Measurements from ENCODE around the gene EAPP.
"Not testable (repeated sequence)": the region's sequence is repeated elsewhere in the genome, so short reads cannot be mapped to it uniquely, and the experiment has no call there.

EAPP gene

DNA sequence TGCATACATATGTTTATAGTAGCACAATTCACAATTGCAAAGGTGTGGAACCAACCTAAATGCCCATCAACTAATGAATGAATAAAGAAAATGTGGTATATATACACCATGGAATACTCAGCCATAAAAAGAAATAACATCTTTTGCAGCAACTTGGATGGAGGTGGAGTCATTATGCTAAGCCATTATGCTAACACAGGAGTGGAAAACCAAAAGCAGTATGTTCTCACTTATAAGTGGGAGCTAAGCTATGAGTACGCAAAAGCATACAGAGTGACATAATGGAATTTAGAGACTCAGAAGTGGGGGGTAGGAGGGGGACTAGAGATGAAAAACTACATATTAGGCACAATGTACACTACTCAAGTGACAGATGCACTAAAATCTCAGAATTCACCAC is 61.2 kb downstream of the EAPP start:
- DNase-seq: no peak

DNA sequence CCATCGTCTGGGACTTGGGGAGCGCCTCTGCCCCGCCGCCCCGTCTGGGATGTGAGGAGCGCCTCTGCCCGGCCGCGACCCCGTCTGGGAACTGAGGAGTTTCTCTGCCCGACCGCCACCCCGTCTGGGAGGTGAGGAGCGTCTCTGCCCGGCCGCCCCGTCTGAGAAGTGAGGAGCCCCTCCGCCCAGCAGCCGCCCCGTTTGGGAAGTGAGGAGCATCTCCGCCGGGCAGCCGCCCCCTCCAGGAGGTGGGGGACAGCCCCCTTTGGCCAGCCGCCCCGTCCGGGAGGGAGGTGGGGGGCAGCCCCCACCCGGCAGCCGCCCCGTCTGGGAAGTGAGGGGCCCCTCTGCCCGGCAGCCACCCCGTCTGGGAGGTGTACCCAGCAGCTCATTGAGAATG is 63.5 kb downstream of the EAPP start:
- DNase-seq: not testable (repeated sequence)

DNA sequence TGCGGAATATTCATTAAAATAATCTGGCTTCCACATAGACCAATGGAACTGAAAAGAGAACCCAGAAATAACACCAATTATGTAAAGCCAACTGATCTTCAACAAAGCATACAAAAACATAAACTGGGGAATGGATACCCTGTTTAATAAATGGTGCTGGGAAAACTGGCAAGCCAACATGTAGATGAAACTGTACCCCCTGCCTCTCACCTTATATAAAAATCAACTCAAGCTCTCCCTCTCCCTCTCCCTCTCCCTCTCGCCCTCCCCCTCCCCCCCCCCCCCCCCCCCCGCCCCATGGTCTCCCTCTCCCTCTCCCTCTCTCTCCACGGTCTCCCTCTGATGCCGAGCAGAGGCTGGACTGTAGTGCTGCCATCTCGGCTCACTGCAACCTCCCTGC is 64.3 kb downstream of the EAPP start:
- no peak for DNase-seq

DNA sequence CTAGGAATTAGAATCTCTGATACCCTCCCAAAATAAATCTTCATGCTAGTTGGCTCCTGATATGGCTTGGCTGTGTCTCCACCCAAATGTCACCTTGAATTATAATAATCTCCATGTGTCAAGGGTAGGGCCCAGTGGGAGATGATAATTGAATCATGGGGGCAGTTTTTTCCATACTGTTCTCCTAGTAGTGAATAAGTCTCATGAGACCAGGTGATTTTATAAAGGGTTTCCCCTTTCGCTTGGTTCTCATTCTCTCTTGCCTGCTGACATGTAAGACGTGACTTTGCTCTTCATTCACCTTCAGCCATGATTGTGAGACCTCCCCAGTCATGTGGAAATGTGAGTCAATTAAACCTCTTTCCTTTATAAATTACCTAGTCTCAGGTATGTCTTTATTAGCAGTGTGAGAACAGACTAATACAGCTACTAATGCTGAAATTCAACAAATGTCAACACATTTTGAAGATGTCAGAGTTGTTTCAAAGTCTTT is 65.3 kb downstream of the EAPP start:
- no peak for DNase-seq

DNA sequence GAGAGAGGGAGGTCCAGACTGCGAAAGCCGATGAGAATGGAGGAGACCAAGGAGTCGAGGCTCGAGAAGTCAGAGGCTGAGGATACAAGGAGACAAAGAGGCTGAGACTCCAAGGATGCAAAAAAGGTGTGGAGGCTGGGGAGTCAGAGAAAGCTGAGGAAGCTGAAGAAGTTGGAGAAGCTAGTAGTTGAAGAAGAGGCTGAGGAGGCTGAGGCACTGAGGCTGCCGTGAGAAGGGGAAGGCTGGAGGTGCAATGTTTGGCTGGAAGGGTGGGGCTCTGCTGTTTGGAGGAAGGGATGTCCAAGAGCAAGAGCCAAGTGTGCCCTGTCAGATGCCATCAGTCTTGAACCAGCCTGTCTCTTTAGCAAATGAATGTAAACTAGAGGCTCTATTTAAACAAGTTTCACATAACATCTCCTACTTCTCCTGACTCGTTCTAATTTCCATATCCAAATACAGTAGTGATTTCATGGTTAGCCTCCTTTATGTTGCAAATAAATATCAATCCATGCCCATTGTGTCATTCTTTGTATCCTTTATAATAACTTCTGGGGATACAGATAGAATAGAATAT is 66.7 kb downstream of the EAPP start:
- DNase-seq: no peak

DNA sequence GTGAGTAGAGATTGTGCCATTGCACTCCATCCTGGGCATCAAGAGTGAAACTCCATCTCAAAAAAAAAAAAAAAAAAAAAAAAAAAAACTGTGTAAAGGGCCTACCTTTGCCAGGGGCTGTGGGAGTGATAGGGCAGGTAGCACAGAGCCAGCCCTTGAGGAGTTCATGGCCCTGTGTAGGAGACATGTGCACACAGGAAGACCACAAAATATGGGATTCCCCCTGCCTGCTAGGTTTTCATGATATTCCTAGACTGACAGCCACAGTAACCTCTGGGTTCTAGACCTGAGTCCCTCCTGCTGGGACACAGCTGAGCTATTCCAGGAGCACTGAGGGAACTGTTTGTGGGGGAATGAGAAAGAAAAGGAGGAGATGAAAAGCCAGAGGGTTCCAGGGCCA is 69.2 kb downstream of the EAPP start:
- DNase-seq: no peak

DNA sequence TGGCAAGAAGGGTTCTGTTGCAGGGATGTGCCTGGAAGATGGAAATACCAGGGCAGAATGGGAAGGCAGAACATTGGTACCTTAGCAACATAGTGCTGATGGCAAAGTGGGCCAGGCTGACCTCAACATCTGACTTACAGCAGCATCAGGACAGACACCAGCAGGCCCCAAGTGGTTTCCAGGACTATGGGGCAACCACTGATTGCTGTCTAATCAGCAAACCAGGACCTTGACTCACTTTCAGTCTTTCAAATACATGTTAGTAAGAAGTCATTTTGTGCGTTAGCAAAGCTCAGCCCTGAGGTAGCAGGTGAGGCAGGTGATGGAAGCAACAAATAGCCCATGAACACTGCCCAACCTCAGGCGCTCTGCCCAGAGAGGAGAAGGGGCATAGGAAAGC is 72.8 kb downstream of the EAPP start:
- DNase-seq: no peak

All from NCI-H187 (cell line).